ENCODE measurements around the gene MPO. TPM values are rescaled to one million over a fixed set of nuclear protein-coding genes. Genes with fewer than 3 reads are reported as not detected.

The MPO gene
- total RNA-seq, 2 experiments from 2014 or later, result not detected

GRCh38 chr17:58322581-58323185 is 41.9 kb upstream of the MPO start:
- H3K27ac ChIP-seq (ENCODE audit: low read depth, low read length, poor library complexity, severe bottlenecking), result no peak overlapping the region
- POLR2A ChIA-PET, result no interaction called here
- CTCF ChIA-PET (ENCODE audit: unreplicated experiment), result no interaction called here
- H3K9me2 ChIP-seq (ENCODE audit: insufficient read depth, low read length), result no peaks in the 10 kb centered on the region
- peaks cover 25% of the 10 kb centered on the region for H3K4me1 ChIP-seq (ENCODE audit: insufficient read depth, low read length, poor library complexity, severe bottlenecking)
- intact Hi-C loops (cut with micrococcal nuclease; ENCODE audit: unreplicated experiment), result no loop called here
- H2AFZ ChIP-seq (ENCODE audit: low read length), result no peak overlapping the region
- BruUV-seq (replicated peaks), result no TSS peak
- no peak for DNase-seq (ENCODE audit: low spot score)
- no peaks in the 10 kb centered on the region for H3K79me2 ChIP-seq (ENCODE audit: insufficient read depth, low read depth, low read length)
- H3K36me3 ChIP-seq (ENCODE audit: insufficient read depth, low read length), result no peaks in the 10 kb centered on the region
- H3K4me3 ChIP-seq (ENCODE audit: low read depth, low read length, poor library complexity, severe bottlenecking), result no peak overlapping the region
- H3K9me3 ChIP-seq (ENCODE audit: low read length), result no peaks in the 10 kb centered on the region
- no peak for TF ChIP-seq EZH2phosphoT487 (IDR thresholded peaks at IDR 0.05; ENCODE audit: borderline replicate concordance, low read depth, low read length)
- TF ChIP-seq CTCF (conservative IDR thresholded peaks at IDR 0.05; ENCODE audit: low read length), result no peak
- no peak overlapping the region for H3K4me2 ChIP-seq (ENCODE audit: low read length)
- no peaks in the 10 kb centered on the region for H4K20me1 ChIP-seq (ENCODE audit: insufficient read depth, low read length)

DNA sequence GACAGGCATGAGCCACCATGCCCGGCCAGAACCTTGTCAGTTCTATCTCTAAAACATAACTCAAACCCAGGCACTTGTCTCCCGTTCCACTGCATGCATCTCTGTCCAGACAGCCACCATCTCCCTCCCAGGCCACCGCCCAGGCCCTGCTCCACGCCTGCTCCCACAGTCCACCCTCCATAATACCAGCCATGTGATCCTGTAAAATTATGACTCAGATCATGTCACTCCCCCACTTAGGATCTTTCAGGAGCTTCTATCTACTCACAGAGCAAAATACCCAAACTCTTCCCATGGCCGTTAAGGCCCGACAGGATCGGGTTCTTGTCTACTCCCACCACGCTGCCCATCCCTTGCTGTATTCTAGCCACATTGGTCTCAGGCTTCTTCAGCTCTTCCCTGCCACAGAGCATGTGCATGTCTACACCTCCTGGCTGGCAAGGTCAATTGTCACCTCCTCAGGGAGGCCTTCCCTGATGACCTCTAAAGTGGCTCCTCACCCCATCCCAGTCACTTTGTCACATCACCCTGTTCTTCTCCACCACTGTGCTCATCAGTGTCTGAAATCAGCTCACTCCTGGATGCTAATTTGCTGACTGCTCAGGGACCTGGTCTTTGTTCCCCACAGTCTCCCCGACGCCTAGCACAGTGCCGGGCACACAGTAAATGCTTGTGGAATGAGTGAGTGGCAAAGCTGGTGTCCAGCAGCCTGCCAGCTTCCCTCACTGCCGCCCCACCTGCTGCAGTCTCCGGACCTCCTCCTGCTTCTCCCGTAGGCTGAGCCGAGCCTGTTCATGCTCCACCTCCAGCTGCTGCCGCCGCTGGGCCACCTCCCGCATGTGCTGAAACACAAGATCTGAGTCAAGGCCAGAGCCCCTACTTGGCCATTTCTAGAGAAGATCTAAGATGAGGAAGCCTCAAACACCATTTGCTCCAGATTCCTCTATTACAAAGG is 41.1 kb upstream of the MPO start:
- CTCF ChIA-PET (ENCODE audit: unreplicated experiment), result no interaction called here
- no TSS peak for BruUV-seq (replicated peaks)
- peaks cover 23% of the 10 kb centered on the region for H3K4me1 ChIP-seq (ENCODE audit: insufficient read depth, low read length, poor library complexity, severe bottlenecking)
- no peaks in the 10 kb centered on the region for H3K9me2 ChIP-seq (ENCODE audit: insufficient read depth, low read length)
- H3K79me2 ChIP-seq (ENCODE audit: insufficient read depth, low read depth, low read length), result no peaks in the 10 kb centered on the region
- no peak overlapping the region for H3K4me3 ChIP-seq (ENCODE audit: low read depth, low read length, poor library complexity, severe bottlenecking)
- no peaks in the 10 kb centered on the region for H4K20me1 ChIP-seq (ENCODE audit: insufficient read depth, low read length)
- no peak overlapping the region for H2AFZ ChIP-seq (ENCODE audit: low read length)
- intact Hi-C loops (cut with micrococcal nuclease; ENCODE audit: unreplicated experiment), result no loop called here
- H3K36me3 ChIP-seq (ENCODE audit: insufficient read depth, low read length), result no peaks in the 10 kb centered on the region
- TF ChIP-seq CTCF (conservative IDR thresholded peaks at IDR 0.05; ENCODE audit: low read length) (no peak), EZH2phosphoT487 (IDR thresholded peaks at IDR 0.05; ENCODE audit: borderline replicate concordance, low read depth, low read length) (no peak)
- H3K9me3 ChIP-seq (ENCODE audit: low read length), result no peaks in the 10 kb centered on the region
- DNase-seq (ENCODE audit: low spot score), result no peak
- no peak overlapping the region for H3K4me2 ChIP-seq (ENCODE audit: low read length)
- H3K27ac ChIP-seq (ENCODE audit: low read depth, low read length, poor library complexity, severe bottlenecking), result no peak overlapping the region
- POLR2A ChIA-PET, result interaction anchor here (0.6 kb wide), 1 partner anchor 117 kb away, joined by 3 read pairs; no protein-coding TSS in a partner anchor
